Activated T-helper 17 cell treated with anti-CD3 and anti-CD28 coated beads, Interleukin-2, amount 50 U/mL, for 72 hours (primary cell): Measurements from ENCODE around the gene HHEX. TPM values are rescaled to one million over a fixed set of nuclear protein-coding genes. Genes with fewer than 3 reads are reported as not detected.

Experiments
- ATAC-seq: fragments of 150-1000 bp; cut with Tn5 transposase; replicated peaks from 2 replicates; pipeline ENCODE4 v1.10.0; 2021; ENCODE audit warnings: mild to moderate bottlenecking, moderate library complexity
- H3K27ac Mint-ChIP-seq: one replicate; pipeline ENCODE4 v1.8.0; 2022; ENCODE audit warnings: mixed read lengths
- H3K27me3 Mint-ChIP-seq: one replicate; pipeline ENCODE4 v1.8.0; 2022; ENCODE audit warnings: mixed read lengths
- H3K36me3 Mint-ChIP-seq: one replicate; pipeline ENCODE4 v1.8.0; 2022; ENCODE audit warnings: low read depth, mild to moderate bottlenecking, mixed read lengths
- H3K4me1 Mint-ChIP-seq: one replicate; pipeline ENCODE4 v1.8.0; 2022; ENCODE audit warnings: mixed read lengths
- H3K4me3 Mint-ChIP-seq: one replicate; pipeline ENCODE4 v1.8.0; 2022; ENCODE audit warnings: mild to moderate bottlenecking, mixed read lengths
- H3K9me3 Mint-ChIP-seq: one replicate; pipeline ENCODE4 v1.8.0; 2022; ENCODE audit warnings: mixed read lengths
- total RNA-seq, 2 donors: library from RNA; stranded (reverse); gene quantifications; one replicate each; pipeline ENCODE4 v1.2.3, GENCODE V29; 2022

The HHEX gene
- total RNA-seq, 2 donors from 2014 or later, result 0.53 to 1.9 TPM

DNA sequence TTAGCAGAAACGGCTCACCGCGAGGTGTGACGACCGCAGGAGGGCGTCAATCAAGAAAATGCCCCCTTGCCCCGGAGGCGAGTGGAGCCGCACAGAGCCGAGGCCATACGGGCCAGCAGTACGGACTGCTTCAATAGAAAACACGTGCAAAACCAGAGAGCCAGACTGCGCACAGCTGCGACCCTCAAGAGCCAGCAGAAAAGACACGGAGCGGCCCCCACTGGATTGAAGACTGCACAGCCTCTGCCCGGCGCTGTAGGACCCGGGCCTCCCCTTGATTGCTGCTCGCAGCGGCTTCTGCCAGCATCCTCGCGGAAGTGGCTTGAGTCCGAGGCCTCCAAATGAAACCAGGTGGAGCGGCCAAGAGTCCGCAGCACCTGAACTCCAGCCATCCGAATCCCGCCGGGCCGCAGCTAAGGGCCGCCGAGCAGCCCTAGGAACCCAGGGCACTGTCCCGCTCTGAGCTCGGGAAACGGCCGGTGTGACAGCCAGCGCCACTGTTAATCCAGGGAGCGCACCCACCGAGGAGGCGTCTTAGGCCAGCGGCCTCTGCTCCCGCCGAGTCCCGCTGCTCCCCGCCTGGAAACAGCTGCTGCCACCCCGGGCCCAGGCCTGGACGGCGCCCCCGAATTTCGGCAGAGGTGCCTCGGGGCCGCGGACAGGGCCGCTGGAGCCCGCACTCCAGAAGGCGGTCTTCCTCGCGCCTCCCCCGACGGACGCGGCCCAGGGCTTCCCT, 660 bp upstream of the HHEX start:
- peaks cover 42% of the 10 kb centered on the region for H3K27me3 Mint-ChIP-seq
- no peak overlapping the region for H3K27ac Mint-ChIP-seq
- peak overlapping the region; percentile 68 for H3K4me3 Mint-ChIP-seq
- peaks cover 6% of the 10 kb centered on the region for H3K4me1 Mint-ChIP-seq
- ATAC-seq, result peak; percentile 36
- H3K9me3 Mint-ChIP-seq, result peaks cover 5% of the 10 kb centered on the region
- H3K36me3 Mint-ChIP-seq, result peaks cover 9% of the 10 kb centered on the region

DNA sequence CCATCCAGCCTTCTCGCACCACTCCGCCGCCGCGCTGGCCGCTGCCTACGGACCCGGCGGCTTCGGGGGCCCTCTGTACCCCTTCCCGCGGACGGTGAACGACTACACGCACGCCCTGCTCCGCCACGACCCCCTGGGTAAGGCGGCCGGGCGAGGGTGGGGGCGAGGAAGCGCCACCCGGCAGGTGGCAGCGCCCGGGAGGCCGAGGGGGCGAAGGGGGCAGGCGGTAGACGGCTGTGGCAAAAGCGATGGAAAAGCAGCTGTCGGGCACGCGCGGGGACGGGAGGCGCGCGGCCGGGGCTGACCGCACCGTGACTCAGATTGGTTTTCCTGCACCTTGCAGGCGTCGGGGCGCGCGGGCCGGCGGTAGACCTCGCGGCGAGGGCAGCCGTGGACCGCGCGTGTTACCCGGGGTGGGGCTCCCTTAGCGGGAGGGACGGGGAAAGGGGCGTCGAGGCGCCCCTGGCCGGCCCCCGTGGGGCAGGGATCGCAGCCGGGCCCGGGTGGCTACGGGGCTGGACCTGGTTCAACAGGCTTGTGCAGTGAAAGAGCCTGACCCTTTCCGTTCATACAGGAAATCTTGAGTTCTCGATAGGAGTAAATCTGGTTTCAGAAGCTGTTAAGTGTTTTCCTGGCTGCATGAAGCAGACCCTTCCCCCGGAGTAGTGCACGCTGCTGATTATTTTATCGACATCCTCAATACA, 608 bp downstream of the HHEX start:
- peak; percentile 77 for ATAC-seq
- Mint-ChIP-seq H3K27ac (no peak overlapping the region), H3K4me3 (peak overlapping the region; percentile 68), H3K27me3 (peaks cover 47% of the 10 kb centered on the region), H3K4me1 (peaks cover 6% of the 10 kb centered on the region), H3K9me3 (peaks cover 5% of the 10 kb centered on the region), H3K36me3 (peaks cover 9% of the 10 kb centered on the region)

DNA sequence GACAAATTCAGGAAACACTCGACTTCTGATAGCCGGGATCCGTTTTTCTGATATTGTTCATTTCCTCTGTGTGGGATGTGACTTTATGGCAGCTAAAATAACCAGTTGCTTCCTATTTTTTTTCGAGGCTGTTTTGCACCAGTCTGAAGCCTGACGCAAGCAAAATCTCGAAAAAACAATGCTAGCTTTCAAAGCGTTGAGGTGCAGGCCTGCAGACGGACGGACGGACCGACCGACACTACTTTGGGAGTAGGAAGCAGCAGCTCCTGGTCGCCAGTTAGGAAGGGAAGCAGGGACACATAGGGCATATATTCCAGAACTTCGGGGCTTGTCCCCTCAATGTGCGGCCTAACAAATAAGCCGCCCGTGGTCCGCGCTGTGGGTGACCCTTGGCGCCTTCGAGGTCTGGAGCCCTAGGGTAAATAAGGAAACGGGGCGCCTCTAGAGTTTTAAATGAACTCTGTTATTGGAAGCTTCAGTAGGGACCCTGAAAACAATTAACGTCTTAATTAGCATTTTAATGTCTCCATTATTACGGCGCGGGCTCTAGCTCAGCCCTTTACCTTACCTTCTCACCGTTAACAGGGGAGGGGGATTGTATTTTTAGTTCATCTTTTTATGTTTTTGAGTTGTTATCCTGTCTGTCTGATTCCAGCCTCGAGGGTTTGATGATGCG, 1.3 kb downstream of the HHEX start:
- no peak for ATAC-seq
- no peaks in the 10 kb centered on the region for H3K9me3 Mint-ChIP-seq
- H3K27ac Mint-ChIP-seq, result no peak overlapping the region
- peaks cover 9% of the 10 kb centered on the region for H3K36me3 Mint-ChIP-seq
- H3K27me3 Mint-ChIP-seq, result peaks cover 40% of the 10 kb centered on the region
- H3K4me3 Mint-ChIP-seq, result peak overlapping the region; percentile 68
- peaks cover 6% of the 10 kb centered on the region for H3K4me1 Mint-ChIP-seq

DNA sequence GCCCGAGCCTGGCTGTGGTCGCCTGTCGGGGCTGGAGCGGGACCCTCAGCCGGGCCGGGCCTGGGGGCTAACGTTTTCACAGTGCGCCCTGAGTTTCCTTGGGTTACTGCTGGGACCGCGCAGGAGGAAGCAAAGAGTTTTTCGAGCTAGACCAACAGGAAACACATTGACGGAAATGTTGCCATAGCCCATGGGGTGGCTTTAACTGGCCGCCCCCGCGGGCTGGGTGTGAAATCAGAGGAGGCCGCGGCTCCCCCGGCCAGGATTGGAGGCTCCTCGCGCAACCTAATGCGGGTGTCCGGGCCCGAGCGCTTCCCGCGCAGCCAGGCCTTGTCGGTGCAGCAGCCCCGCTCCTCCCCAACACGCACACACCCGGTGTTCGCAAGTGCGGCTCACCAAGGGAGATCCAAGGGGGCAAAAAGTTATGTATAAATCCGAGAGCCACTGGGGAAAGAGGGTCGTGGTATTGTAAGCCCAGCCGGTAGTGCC, 1.9 kb downstream of the HHEX start:
- H3K36me3 Mint-ChIP-seq, result peaks cover 9% of the 10 kb centered on the region
- H3K9me3 Mint-ChIP-seq, result no peaks in the 10 kb centered on the region
- H3K27ac Mint-ChIP-seq, result no peak overlapping the region
- H3K27me3 Mint-ChIP-seq, result peaks cover 44% of the 10 kb centered on the region
- peaks cover 6% of the 10 kb centered on the region for H3K4me1 Mint-ChIP-seq
- ATAC-seq, result no peak
- peak overlapping the region; percentile 68 for H3K4me3 Mint-ChIP-seq

DNA sequence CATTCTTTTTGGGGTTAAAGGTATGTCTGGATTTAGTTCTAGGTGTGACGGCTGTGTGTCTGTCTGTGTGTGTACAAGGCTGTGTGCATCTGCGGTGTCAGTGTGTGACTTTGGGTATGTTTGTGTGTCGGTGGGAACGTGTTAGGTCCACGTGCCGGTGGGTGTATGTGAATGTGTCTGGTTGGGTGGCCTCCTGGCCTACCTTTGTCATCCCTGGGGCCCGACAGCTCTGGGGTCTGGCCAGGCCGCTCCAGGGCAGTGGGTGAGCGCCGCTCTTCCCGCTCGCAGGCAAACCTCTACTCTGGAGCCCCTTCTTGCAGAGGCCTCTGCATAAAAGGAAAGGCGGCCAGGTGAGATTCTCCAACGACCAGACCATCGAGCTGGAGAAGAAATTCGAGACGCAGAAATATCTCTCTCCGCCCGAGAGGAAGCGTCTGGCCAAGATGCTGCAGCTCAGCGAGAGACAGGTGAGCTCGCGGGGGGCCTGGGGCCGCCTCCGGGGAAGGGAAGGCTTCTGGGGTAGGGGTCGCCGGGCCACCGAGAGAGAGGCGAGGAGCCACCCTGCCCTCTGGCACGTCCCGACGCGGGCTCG, 2.4 kb downstream of the HHEX start:
- Mint-ChIP-seq H3K36me3 (peaks cover 9% of the 10 kb centered on the region), H3K27me3 (peaks cover 48% of the 10 kb centered on the region), H3K4me3 (peak overlapping the region; percentile 68), H3K27ac (no peak overlapping the region), H3K9me3 (no peaks in the 10 kb centered on the region), H3K4me1 (peaks cover 6% of the 10 kb centered on the region)
- no peak for ATAC-seq

DNA sequence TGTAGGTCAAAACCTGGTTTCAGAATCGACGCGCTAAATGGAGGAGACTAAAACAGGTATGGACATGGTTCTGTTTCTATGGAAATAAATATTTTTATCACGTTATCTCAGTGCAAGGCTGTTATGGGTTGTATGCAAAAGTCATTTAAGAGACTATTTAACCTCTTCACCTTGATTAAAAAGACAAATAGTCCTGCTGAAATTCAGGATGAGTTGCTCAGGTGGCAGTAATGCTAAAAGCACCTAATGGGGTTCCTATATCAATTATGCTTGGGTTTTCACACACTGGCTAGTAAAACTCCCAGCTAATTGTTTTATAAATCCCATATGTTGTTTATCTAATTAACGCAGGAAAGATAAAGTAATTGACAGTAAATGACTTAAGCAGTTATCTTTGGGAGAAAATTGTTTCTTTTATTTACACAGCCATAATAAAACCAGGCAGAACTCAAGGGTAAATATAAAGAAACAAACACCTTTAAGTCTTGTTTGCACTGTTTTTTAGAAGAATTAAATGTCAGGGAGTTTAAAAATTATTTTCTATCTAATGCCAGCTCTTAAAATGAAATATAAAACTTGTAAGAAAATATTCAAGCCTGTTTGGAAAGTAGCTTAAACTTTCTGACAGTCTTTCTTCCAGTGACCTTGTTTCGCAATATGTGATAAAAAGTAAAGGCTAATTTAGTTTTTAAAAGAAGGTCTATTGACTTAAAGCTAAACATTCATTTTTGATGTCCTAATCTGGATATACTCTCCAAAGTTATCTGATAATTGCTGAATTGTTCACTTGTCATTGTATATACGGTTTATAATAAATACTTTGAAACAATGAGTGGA, 3.2 kb downstream of the HHEX start:
- Mint-ChIP-seq H3K9me3 (no peaks in the 10 kb centered on the region), H3K27ac (no peak overlapping the region), H3K4me3 (peak overlapping the region; percentile 68), H3K36me3 (peaks cover 9% of the 10 kb centered on the region), H3K27me3 (peaks cover 46% of the 10 kb centered on the region), H3K4me1 (peaks cover 8% of the 10 kb centered on the region)
- no peak for ATAC-seq

DNA sequence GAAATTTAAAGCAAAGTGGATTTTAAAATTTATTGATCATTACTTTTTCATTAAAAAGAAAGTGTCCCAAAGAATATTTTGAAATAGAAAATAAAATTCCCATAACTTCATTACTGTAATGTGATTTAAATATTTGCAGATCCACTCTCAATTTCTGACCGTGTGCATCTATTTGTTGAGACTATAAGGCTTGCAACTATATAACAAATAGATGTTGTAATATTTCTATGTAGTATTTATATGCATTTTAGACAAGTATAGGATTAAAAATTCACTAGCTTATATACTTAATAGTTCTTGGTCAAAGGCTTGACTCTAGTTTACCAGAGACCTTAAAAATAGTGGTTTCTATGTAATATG, 3.8 kb downstream of the HHEX start:
- Mint-ChIP-seq H3K27ac (no peak overlapping the region), H3K4me3 (no peak overlapping the region), H3K4me1 (peaks cover 12% of the 10 kb centered on the region), H3K36me3 (peaks cover 9% of the 10 kb centered on the region), H3K27me3 (peaks cover 50% of the 10 kb centered on the region), H3K9me3 (no peaks in the 10 kb centered on the region)
- ATAC-seq, result no peak

DNA sequence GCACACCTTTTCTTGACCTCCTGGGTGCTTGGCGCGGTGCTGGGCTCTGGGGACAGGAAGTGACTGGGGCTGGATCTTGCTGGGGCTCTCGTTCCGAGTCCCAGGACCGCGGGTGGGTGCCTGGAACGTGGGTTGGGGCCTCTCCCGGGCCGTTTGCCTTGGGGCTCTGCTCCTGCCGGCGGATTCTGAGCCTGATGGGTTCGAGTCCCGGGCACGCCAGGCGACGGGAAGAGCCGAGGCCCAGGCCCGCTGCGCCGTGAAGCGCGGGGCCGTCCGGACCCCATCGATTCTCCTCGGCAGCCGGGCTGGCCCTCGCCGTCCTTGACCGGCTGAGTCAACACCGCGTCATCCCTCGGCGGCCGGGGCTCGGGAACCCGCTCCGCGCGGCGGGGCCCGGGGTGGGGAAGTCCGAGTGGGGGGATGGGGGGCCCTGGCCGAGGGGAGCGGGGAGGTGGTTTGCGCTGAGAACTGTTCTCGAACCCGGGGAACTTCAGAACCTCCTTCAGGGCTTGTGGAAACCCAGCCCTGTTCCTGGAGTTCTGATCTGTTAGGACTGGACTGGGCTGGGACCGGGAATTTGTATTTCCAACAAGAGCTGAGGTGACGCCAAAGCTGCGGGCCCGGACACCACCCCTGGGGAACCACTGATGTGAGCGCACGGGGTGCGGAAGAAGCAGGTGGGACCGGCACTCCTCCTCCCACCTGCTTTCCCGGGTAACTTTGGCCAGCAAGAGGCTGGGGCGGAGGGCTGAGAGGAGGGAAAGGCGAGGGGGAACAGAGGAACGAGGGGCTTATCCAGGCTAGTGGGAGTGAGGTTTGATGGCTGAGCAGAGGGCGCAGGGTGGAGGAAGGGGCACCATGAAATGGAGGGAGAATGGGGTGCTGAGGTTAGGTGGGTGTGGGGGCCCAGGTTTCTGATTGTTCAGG, 6.2 kb downstream of the HHEX start:
- Mint-ChIP-seq H3K36me3 (peaks cover 9% of the 10 kb centered on the region), H3K9me3 (no peaks in the 10 kb centered on the region), H3K4me3 (no peak overlapping the region), H3K27ac (no peak overlapping the region), H3K27me3 (peaks cover 53% of the 10 kb centered on the region), H3K4me1 (peaks cover 18% of the 10 kb centered on the region)
- ATAC-seq, result no peak

DNA sequence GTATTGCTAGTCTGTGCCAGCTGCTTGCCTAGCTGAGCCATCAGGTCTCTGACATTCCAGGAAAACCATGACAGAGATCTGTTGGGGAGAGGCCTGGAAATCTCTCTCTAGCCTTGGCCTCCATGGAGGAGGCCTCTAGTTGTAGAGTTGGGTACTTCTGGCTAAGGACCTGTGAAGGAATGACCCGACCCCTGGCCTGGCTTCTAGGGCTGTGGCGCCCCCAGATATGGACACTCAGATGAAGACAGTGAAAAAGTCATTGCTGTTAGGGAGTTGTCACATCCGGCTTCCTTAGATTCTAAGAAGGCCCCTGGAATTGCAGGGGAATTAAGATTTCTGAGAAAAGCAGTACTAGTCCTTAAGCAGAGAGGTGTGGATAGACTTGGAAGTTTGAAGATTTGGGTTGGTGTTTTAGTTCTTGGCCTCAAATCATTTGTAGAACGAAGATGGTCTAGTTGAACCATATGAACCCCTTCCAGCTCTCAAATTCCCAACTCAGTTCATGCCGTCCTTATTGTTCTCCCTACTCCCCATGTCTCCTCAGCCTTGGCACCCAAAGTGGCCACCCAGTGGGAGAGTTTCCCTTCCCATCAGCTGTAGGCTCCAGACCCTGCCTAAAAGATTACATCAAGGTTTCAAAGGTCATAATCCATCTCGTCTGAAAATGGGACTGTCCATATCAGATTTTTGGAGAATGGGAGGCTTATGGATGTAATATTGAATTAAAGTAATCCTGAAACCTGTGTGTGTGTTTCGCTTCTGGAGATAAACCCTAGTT, 7.0 kb downstream of the HHEX start:
- Mint-ChIP-seq H3K27ac (no peak overlapping the region), H3K36me3 (peaks cover 4% of the 10 kb centered on the region), H3K27me3 (peaks cover 55% of the 10 kb centered on the region), H3K4me1 (peaks cover 16% of the 10 kb centered on the region), H3K4me3 (no peak overlapping the region), H3K9me3 (no peaks in the 10 kb centered on the region)
- ATAC-seq, result no peak

DNA sequence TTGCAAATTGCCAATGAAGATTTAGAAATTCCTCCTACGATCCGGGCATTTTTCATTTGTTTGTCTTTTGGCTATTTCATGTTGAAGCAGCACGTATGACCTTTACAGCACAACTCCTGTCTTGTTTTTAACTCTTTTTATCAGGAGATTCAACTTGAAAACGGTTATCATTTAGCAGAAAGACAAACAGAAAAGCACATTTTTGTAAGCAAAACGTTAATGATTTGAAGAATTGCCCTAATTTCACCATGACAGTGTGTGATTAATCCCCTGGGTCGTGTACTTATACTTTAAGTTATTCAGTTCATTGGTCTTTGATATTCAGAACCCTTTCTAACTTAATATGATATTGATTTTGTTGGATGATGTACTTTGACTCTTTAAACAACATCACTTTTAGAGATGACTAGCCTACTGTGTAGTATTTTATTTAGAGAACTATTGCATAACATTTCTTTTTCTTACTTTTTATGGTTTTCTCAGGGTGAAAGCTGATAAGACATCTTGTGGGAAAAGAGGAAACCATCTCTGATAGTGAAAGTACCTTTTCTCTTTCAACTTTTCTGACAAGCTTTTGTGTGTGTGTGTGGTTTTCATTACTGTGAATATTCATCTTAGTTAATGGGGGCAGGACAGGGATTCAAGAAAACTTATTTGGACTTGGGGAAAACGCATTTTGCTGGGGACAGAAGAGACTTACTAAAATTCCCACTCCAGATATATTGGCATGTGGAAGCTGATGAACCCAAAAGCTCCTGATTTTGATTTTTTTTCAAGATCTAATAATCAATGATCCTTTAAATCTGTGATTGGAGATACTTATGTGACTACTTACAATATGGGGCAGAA, 8.1 kb downstream of the HHEX start:
- no peaks in the 10 kb centered on the region for H3K9me3 Mint-ChIP-seq
- no peak overlapping the region for H3K27ac Mint-ChIP-seq
- ATAC-seq, result no peak
- H3K36me3 Mint-ChIP-seq, result no peaks in the 10 kb centered on the region
- H3K4me3 Mint-ChIP-seq, result peak overlapping the region; percentile 45
- H3K4me1 Mint-ChIP-seq, result peaks cover 11% of the 10 kb centered on the region
- peaks cover 53% of the 10 kb centered on the region for H3K27me3 Mint-ChIP-seq

DNA sequence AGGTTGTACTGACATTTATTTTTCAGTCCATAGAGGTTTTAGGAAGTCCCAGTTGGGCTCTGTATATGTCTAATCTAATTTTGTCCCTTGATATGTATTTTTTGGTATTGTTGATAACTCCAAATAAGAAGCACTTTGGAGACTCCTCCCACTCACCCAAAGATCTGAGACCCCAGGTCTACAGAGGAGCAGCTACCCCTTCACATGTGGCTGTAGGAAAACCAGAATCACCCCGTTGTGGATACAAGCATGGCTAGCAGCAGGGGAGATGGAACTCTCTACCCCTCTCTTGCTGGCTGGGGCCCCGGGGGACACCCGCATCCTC, 9.4 kb downstream of the HHEX start:
- Mint-ChIP-seq H3K27me3 (peaks cover 52% of the 10 kb centered on the region), H3K4me3 (peak overlapping the region; percentile 81), H3K36me3 (no peaks in the 10 kb centered on the region), H3K9me3 (no peaks in the 10 kb centered on the region), H3K4me1 (peaks cover 11% of the 10 kb centered on the region), H3K27ac (no peak overlapping the region)
- no peak for ATAC-seq
